Activated naive CD8-positive, alpha-beta T cell treated with anti-CD3 and anti-CD28 coated beads, Interleukin-2, amount 10 ng/mL, durations not matched to agents 7 days and 5 days (primary cell): ENCODE measurements around the gene CD6. TPM values are rescaled to one million over a fixed set of nuclear protein-coding genes. Genes with fewer than 3 reads are reported as not detected.

Source experiments
- ATAC-seq: fragments of 150-1000 bp; cut with Tn5 transposase; one replicate; pipeline ENCODE4 v1.10.0; 2021; ENCODE audit warnings: low read depth, moderate library complexity
- POLR2A ChIA-PET: fragments of 350-600 bp; sonication (Branson Sonifier 250); formaldehyde crosslinking; loops from one replicate; lab custom pipeline; 2021; ENCODE audit warnings: antibody characterized with exemption; lab: Charles Lee
- DNase-seq: peaks from one replicate; pipeline ENCODE4 v3.0.0; 2021
- H3K27ac Mint-ChIP-seq: one replicate; pipeline ENCODE4 v1.8.0; 2022; ENCODE audit warnings: mild to moderate bottlenecking, mixed read lengths
- H3K27me3 Mint-ChIP-seq: one replicate; pipeline ENCODE4 v1.8.0; 2022; ENCODE audit warnings: mild to moderate bottlenecking, moderate library complexity, mixed read lengths
- H3K36me3 Mint-ChIP-seq: one replicate; pipeline ENCODE4 v1.8.0; 2021; ENCODE audit warnings: mild to moderate bottlenecking, mixed read lengths
- H3K4me1 Mint-ChIP-seq: one replicate; pipeline ENCODE4 v1.8.0; 2021; ENCODE audit warnings: mixed read lengths
- H3K4me3 Mint-ChIP-seq: one replicate; pipeline ENCODE4 v1.8.0; 2022; ENCODE audit warnings: mild to moderate bottlenecking, moderate library complexity, mixed read lengths
- H3K9me3 Mint-ChIP-seq: one replicate; pipeline ENCODE4 v1.8.0; 2021; ENCODE audit warnings: mixed read lengths
- total RNA-seq, 2 experiments: library from RNA; stranded (reverse); gene quantifications; one replicate each; pipeline ENCODE4 v1.2.3, GENCODE V29; 2021

CD6 gene
- total RNA-seq, 2 experiments from 2014 or later: 274 to 285 TPM

GRCh38 chr11:60929764-60930163, 41.7 kb upstream of the CD6 start:
- Mint-ChIP-seq H3K27ac (no peak overlapping the region), H3K36me3 (no peaks in the 10 kb centered on the region), H3K9me3 (no peaks in the 10 kb centered on the region), H3K4me1 (peaks cover 4% of the 10 kb centered on the region), H3K4me3 (no peak overlapping the region), H3K27me3 (peaks cover 30% of the 10 kb centered on the region)
- DNase-seq (no peak), ATAC-seq (no peak)
- POLR2A ChIA-PET: no interaction called here

DNA sequence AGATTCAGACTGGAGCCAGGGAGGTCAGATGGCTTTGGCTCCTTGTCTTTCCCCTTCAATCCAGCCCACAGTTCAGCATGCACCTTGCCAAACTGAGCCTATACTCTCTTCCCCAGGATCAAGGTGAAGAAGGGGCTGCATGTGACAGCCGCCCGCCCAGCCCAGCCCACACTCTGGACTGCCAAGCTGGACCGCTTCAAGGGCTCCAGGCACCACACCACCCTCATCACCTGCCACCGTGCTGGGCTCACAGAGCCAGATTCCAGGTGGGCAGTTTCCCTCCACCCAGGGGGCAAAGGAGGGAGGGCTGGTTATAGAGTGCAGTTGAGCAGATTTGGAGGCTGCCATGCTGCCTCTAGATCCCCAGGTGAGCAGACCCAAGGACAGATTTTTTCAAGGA, 41.1 kb upstream of the CD6 start:
- POLR2A ChIA-PET: no interaction called here
- H3K36me3 Mint-ChIP-seq: no peaks in the 10 kb centered on the region

GRCh38 chr11:60931917-60932316, 39.6 kb upstream of the CD6 start:
- no peak for ATAC-seq

More for the DNA sequence above, 41.1 kb upstream of the CD6 start:
- ATAC-seq (no peak), DNase-seq (no peak)
- Mint-ChIP-seq H3K9me3 (no peaks in the 10 kb centered on the region), H3K27ac (no peak overlapping the region), H3K4me3 (no peak overlapping the region), H3K27me3 (peaks cover 24% of the 10 kb centered on the region), H3K4me1 (peaks cover under 1% of the 10 kb centered on the region)

GRCh38 chr11:60932605-60933356, 38.7 kb upstream of the CD6 start:
- no peaks in the 10 kb centered on the region for H3K9me3 Mint-ChIP-seq

More at GRCh38 chr11:60931917-60932316, 39.6 kb upstream of the CD6 start:
- POLR2A ChIA-PET: no interaction called here
- H3K9me3 Mint-ChIP-seq: no peaks in the 10 kb centered on the region
- peaks cover 10% of the 10 kb centered on the region for H3K27me3 Mint-ChIP-seq
- no peaks in the 10 kb centered on the region for H3K4me1 Mint-ChIP-seq
- no peak overlapping the region for H3K4me3 Mint-ChIP-seq
- no peak for DNase-seq
- H3K36me3 Mint-ChIP-seq: no peaks in the 10 kb centered on the region
- H3K27ac Mint-ChIP-seq: no peak overlapping the region

DNA sequence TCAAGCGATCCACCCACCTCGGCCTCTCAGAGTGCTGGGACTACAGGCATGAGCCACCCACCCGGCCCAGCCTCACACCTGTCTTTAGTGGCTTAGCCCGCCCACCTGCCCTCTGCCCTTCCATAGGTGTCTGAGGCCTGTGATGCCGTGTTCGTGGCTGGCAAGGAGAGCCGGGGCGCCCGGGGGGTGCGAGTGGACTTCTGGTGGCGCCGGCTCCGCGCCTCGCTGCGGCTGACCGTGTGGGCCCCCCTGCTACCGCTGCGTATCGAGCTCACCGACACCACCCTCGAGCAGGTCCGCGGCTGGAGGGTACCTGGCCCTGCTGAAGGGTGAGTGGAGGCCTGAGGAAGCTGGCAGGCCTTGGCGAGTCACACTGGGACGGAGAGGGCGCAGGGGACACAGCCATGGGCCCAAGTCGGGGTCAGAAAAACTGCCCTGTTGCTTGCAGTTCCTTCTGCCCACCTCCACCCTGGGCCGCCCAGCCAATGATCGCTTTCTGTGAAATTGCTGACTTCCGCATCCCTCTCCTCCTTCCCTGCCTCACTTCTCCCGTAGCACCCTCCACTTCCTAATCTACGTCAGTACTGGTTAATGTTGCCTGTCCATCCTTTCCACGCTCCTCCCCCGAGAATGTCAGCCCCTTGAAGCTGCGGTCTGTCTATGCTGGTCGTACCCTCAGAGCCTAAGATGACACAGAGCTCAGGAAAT, 37.9 kb upstream of the CD6 start:
- POLR2A ChIA-PET: no interaction called here
- ATAC-seq (no peak), DNase-seq (no peak)
- no peaks in the 10 kb centered on the region for H3K36me3 Mint-ChIP-seq
- no peak overlapping the region for H3K4me3 Mint-ChIP-seq
- H3K9me3 Mint-ChIP-seq: no peaks in the 10 kb centered on the region
- H3K4me1 Mint-ChIP-seq: no peaks in the 10 kb centered on the region
- H3K27me3 Mint-ChIP-seq: peaks cover 7% of the 10 kb centered on the region
- H3K27ac Mint-ChIP-seq: no peak overlapping the region

More at GRCh38 chr11:60932605-60933356, 38.7 kb upstream of the CD6 start:
- POLR2A ChIA-PET: no interaction called here
- ATAC-seq (no peak), DNase-seq (no peak)
- Mint-ChIP-seq H3K27ac (no peak overlapping the region), H3K27me3 (peaks cover 7% of the 10 kb centered on the region), H3K4me1 (no peaks in the 10 kb centered on the region), H3K36me3 (no peaks in the 10 kb centered on the region), H3K4me3 (no peak overlapping the region)

GRCh38 chr11:60934124-60934789, 37.2 kb upstream of the CD6 start:
- Mint-ChIP-seq H3K27me3 (peaks cover 7% of the 10 kb centered on the region), H3K36me3 (no peaks in the 10 kb centered on the region), H3K27ac (no peak overlapping the region), H3K4me3 (no peak overlapping the region), H3K4me1 (no peaks in the 10 kb centered on the region), H3K9me3 (no peaks in the 10 kb centered on the region)
- ATAC-seq: no peak
- POLR2A ChIA-PET: interaction anchor here (1.3 kb wide), 1 partner anchor 19 kb away, joined by 3 read pairs; no protein-coding TSS in a partner anchor
- no peak for DNase-seq

DNA sequence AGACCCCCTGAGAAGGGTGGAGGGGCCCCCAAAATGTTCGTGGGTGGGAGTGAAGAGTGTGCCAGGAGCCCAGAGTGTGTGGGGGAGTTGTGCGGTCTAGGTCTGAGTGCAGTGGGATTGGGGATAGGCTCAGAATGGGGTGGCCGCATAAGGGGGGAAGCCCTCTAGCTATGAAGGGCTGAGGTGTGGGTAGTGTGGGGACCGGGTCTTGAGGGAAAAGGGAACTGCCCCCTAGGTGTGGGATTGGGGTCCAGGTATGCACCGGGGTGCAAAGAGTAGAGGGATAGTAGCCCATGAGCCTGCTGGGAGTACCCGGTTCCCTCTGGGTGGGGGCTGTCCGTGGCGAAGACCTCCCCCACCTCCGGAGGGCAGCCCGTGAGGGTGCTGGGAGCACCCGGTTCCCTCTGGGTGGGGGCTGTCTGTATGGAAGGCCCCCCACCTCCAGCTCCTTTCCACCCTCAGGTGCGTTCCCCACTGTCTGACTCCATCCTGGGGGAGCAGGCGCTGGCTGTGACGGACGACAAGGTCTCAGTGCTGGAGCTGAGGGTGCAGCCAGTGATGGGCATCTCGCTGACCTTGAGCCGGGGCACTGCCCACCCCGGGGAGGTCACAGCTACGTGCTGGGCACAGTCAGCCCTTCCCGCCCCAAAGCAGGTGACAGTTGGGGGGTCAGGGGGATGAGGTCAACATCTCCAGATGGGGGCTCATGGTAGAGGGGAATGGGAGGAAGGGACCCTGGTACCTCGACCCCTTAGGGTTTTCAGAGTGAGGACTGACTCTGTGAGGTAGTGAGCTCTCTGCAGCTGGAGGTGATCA, 36.5 kb upstream of the CD6 start:
- no peak for ATAC-seq
- H3K9me3 Mint-ChIP-seq: no peaks in the 10 kb centered on the region
- POLR2A ChIA-PET: interaction anchor here (1.3 kb wide), 1 partner anchor 19 kb away, joined by 3 read pairs; no protein-coding TSS in a partner anchor
- no peak for DNase-seq
- H3K4me1 Mint-ChIP-seq: no peaks in the 10 kb centered on the region
- H3K36me3 Mint-ChIP-seq: no peaks in the 10 kb centered on the region
- no peak overlapping the region for H3K4me3 Mint-ChIP-seq
- no peak overlapping the region for H3K27ac Mint-ChIP-seq
- H3K27me3 Mint-ChIP-seq: peaks cover 7% of the 10 kb centered on the region

DNA sequence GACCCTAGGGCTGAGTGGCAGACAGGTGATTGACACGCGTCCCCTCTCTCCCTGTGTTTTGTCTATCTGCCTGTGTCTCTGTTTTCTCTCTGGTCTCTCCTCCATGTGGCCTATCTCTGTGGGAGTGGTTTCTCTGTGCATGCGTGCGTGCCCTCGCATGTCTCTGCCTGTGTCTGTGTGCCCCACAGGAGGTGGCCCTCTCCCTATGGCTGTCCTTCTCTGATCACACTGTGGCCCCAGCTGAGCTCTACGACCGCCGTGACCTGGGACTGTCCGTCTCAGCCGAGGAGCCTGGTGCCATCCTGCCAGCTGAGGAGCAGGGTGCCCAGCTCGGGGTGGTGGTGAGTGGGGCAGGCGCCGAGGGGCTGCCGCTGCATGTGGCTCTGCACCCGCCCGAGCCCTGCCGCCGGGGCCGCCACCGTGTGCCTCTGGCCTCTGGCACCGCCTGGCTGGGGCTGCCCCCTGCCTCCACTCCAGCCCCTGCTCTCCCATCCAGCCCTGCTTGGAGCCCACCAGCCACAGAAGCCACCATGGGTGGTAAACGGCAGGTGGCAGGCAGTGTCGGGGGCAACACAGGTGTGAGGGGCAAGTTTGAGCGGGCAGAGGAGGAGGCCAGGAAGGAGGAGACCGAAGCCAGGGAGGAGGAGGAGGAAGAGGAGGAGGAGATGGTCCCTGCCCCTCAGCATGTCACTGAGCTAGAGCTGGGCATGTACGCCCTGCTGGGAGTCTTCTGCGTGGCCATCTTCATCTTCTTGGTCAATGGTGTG, 35.6 kb upstream of the CD6 start:
- Mint-ChIP-seq H3K36me3 (no peaks in the 10 kb centered on the region), H3K27me3 (peaks cover 7% of the 10 kb centered on the region), H3K4me1 (no peaks in the 10 kb centered on the region), H3K9me3 (no peaks in the 10 kb centered on the region), H3K27ac (no peak overlapping the region), H3K4me3 (no peak overlapping the region)
- DNase-seq (no peak), ATAC-seq (no peak)
- POLR2A ChIA-PET: no interaction called here

- H3K36me3 Mint-ChIP-seq: no peaks in the 10 kb centered on the region
- no peak overlapping the region for H3K27ac Mint-ChIP-seq
- POLR2A ChIA-PET: no interaction called here
- H3K4me1 Mint-ChIP-seq: peaks cover 2% of the 10 kb centered on the region
- DNase-seq: no peak
- H3K9me3 Mint-ChIP-seq: no peaks in the 10 kb centered on the region
- no peak for ATAC-seq
- peaks cover 5% of the 10 kb centered on the region for H3K27me3 Mint-ChIP-seq
- no peak overlapping the region for H3K4me3 Mint-ChIP-seq
These were observed 34.9 kb upstream of the CD6 start for GRCh38 chr11:60936467-60937143.

GRCh38 chr11:60937144-60937527, 34.3 kb upstream of the CD6 start:
- Mint-ChIP-seq H3K27me3 (peaks cover 4% of the 10 kb centered on the region), H3K4me3 (no peak overlapping the region), H3K36me3 (no peaks in the 10 kb centered on the region), H3K9me3 (no peaks in the 10 kb centered on the region), H3K27ac (no peak overlapping the region), H3K4me1 (peaks cover 3% of the 10 kb centered on the region)
- no peak for ATAC-seq
- POLR2A ChIA-PET: no interaction called here
- no peak for DNase-seq

- H3K27ac Mint-ChIP-seq: no peak overlapping the region
These were observed 33.7 kb upstream of the CD6 start for GRCh38 chr11:60937811-60938210.

GRCh38 chr11:60938500-60938899, 33.0 kb upstream of the CD6 start:
- no peaks in the 10 kb centered on the region for H3K36me3 Mint-ChIP-seq
- no peaks in the 10 kb centered on the region for H3K9me3 Mint-ChIP-seq
- no peak overlapping the region for H3K4me3 Mint-ChIP-seq
- no peaks in the 10 kb centered on the region for H3K27me3 Mint-ChIP-seq
- ATAC-seq: no peak
- POLR2A ChIA-PET: no interaction called here
- DNase-seq: no peak
- H3K27ac Mint-ChIP-seq: no peak overlapping the region
- H3K4me1 Mint-ChIP-seq: peaks cover 3% of the 10 kb centered on the region

More at GRCh38 chr11:60937811-60938210, 33.7 kb upstream of the CD6 start:
- H3K4me1 Mint-ChIP-seq: peaks cover 3% of the 10 kb centered on the region
- POLR2A ChIA-PET: no interaction called here
- no peak for ATAC-seq
- DNase-seq: no peak
- H3K9me3 Mint-ChIP-seq: no peaks in the 10 kb centered on the region
- H3K36me3 Mint-ChIP-seq: no peaks in the 10 kb centered on the region
- H3K4me3 Mint-ChIP-seq: no peak overlapping the region
- H3K27me3 Mint-ChIP-seq: peaks cover 1% of the 10 kb centered on the region
